Measurements from ENCODE around the gene USP47.

DNA sequence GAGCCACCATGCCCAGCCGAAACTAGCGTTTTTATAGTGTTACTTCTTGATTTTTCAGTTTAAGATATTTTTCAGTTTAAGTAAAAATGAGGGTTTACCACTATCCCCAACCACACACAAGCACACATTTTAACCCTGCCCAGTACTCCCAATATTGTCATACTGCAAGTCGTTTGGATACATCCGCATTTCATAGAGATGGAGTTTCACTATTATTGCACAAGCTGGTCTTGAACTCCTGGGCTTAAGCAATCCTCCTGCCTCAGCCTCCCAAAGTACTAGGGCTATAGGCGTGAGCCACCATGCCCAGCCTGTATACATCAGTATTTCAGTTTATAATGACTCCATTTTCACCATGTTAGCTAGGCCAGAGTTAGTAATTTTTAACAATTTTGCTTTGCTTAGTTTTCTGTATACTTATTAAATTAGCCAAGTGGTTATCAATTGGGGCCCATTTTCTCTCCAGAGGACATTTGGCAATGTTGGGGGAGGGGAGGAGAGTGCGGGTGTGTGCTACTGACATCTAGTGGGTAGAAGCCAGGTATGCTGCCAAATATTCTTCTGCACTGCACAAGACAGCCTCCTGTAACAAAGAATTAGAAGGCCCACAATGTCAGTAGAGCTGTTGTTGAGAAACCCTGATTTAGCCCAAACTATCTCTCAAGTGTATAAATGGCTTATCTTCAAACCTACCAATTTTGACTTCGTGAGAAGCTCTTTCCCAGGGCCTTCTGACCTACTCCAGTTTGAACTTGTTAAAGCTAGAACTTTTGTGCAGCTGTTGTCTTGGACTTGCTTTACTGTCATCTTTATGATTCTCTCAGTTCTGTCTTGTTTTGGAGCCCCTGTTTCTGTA lies 7.3 kb downstream of the USP47 start:
- TF ChIP-seq EZH2phosphoT487 (IDR thresholded peaks at IDR 0.05; ENCODE audit: insufficient read depth, low read depth) (no peak), EZH2 (IDR thresholded peaks at IDR 0.05; ENCODE audit: insufficient read depth, poor library complexity, severe bottlenecking) (no peak)

All from GM23248 (cell line).